ENCODE results near the gene NFX1.

DNA sequence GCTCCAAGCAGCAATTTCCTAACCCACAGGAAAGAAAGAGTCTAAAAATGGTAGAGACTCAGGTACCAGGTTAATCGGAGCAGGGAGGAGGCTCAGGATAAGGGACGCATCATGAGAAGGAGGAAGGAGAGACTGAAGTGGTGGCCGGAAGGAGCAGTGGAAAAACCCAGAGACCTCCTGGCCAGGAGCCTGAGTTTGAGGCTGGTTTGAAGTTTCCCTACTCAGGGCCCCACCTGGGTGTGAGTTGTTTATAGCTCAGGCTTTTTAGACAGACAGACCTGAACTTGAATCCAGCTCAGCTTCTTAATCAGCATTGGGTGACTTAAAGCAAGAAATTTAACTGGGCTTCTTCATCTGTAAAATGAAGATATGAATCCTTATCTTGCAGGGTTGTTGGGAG lies 124.0 kb downstream of the NFX1 start:
- TF ChIP-seq, protein P1, sequence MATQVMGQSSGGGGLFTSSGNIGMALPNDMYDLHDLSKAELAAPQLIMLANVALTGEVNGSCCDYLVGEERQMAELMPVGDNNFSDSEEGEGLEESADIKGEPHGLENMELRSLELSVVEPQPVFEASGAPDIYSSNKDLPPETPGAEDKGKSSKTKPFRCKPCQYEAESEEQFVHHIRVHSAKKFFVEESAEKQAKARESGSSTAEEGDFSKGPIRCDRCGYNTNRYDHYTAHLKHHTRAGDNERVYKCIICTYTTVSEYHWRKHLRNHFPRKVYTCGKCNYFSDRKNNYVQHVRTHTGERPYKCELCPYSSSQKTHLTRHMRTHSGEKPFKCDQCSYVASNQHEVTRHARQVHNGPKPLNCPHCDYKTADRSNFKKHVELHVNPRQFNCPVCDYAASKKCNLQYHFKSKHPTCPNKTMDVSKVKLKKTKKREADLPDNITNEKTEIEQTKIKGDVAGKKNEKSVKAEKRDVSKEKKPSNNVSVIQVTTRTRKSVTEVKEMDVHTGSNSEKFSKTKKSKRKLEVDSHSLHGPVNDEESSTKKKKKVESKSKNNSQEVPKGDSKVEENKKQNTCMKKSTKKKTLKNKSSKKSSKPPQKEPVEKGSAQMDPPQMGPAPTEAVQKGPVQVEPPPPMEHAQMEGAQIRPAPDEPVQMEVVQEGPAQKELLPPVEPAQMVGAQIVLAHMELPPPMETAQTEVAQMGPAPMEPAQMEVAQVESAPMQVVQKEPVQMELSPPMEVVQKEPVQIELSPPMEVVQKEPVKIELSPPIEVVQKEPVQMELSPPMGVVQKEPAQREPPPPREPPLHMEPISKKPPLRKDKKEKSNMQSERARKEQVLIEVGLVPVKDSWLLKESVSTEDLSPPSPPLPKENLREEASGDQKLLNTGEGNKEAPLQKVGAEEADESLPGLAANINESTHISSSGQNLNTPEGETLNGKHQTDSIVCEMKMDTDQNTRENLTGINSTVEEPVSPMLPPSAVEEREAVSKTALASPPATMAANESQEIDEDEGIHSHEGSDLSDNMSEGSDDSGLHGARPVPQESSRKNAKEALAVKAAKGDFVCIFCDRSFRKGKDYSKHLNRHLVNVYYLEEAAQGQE (IDR thresholded peaks at IDR 0.05) = no peak
- TF ChIP-seq RAD21 (IDR thresholded peaks at IDR 0.05) (no peak), SP1 (IDR thresholded peaks at IDR 0.05) (no peak), EGR1 (IDR thresholded peaks at IDR 0.05; ENCODE audit: low read depth in 2 of 2) (no peak)
- TF ChIP-seq, protein P2, sequence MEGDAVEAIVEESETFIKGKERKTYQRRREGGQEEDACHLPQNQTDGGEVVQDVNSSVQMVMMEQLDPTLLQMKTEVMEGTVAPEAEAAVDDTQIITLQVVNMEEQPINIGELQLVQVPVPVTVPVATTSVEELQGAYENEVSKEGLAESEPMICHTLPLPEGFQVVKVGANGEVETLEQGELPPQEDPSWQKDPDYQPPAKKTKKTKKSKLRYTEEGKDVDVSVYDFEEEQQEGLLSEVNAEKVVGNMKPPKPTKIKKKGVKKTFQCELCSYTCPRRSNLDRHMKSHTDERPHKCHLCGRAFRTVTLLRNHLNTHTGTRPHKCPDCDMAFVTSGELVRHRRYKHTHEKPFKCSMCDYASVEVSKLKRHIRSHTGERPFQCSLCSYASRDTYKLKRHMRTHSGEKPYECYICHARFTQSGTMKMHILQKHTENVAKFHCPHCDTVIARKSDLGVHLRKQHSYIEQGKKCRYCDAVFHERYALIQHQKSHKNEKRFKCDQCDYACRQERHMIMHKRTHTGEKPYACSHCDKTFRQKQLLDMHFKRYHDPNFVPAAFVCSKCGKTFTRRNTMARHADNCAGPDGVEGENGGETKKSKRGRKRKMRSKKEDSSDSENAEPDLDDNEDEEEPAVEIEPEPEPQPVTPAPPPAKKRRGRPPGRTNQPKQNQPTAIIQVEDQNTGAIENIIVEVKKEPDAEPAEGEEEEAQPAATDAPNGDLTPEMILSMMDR (IDR thresholded peaks at IDR 0.05; ENCODE audit: low read depth, low read length, missing input control) = no peak

Data from liver (tissue), 3 donors.